GM10847 (cell line): ENCODE measurements around the gene MRPL37.

Source experiments
- POLR2A ChIP-seq: IDR thresholded peaks from 2 replicates; pipeline ENCODE4 v1.6.1; 2011; ENCODE audit not compliant: insufficient read length; ENCODE audit errors: extremely low read depth

The MRPL37 gene

DNA sequence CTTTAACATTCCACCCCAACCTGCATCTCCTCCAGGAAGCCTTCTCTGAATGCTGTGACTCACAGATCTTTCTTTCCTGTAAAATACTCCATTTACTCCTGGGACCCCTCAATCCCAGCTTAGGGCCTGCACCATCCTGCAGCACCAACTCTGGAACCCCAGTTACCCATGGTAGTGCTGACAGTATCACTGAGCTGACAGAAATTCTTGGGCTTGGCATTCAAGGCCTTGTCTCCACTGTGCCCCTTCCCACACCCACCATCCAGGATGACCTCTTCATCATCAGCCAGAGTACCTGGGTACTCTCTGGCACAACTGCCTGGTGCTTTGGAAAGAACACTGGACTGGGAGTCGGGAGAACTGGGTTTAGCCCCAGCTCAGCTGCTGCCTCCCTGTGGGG, 8.4 kb upstream of the MRPL37 start:
- no peak for TF ChIP-seq POLR2A

DNA sequence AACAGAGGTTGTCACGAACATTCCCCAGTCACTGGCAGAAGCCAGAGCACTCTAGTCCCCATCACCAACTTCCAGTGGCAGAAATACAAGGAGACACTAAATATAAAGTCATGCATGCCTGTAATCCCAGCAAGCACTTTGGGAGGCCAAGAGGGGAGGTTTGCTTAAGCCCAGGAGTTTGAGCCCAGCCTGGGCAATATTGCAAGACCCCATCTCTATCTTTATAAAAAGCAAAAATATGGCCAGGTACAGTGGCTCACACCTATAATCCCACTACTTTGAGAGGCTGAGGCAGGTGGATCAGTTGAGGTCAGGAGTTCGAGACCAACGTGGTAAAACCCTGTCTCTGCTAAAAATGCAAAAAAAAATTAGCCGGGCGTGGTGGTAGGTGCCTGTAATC, 6.5 kb upstream of the MRPL37 start:
- TF ChIP-seq POLR2A, result no peak

DNA sequence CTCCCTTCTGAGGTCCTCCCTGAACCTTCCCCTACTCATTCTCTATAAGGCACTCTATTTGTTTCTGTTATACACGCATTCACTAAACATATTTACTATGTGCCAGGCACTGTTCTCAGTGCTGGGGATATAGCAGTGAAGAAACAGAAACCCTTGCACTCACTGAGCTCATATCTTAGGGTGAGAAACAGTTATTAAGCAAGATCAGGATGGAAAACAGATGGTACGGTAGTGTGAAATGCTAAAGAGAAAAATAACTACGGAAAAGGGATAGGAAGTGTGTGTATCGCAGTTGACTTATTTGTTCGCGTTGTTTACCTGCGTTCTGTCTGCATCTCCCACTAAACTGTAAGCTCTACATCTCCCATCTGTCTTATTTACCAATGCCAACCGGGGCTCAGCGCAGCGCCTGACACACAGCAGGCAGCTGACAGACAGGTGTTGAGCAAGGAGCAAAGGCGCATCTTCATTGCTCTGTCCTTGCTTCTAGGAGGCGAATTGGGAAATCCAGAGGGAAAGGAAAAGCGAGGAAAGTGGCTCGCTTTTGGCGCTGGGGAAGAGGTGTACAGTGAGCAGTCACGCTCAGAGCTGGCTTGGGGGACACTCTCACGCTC, 709 bp upstream of the MRPL37 start:
- no peak for TF ChIP-seq POLR2A

DNA sequence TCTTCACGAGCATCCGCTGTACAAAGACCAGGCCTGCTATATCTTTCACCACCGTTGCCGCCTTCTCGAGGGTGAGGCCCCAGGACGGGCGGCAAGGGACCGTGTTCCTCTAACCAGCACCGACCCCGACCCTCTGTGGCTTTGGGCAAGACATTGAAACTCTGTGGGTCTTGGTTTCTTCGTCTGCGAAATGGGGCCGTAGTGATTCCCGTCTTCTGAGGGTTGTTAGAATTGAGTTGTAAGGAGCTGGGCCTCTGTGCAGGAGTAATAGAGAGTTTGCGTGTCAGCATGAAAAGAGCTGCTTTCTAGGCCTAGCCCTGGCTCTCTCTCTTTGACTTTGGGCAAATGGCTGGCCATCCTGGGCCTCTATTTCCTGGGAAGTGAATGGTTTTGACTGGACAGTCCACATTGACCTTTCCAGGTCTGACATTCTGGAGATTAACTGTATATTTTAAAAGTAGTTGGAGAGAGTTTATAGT, 591 bp downstream of the MRPL37 start:
- no peak for TF ChIP-seq POLR2A

DNA sequence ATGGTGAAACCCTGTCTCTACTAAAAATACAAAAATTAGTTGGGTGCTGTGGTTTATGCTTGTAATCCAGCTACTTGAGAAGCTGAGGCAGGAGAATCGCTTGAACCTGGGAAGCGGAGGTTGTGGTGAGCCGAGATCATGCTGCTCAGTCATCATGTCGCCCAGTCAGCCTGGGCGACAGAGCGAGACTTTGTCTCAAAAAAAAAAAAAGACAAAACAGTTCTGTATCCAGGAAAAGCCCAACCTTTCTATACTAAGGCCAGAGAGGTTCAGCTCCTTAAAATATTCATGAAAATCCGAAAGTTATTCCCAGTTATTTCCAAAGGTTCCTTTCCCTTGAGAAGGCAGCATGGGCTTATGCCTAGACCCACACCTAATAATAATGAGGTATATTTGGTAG, 4.2 kb downstream of the MRPL37 start:
- no peak for TF ChIP-seq POLR2A

DNA sequence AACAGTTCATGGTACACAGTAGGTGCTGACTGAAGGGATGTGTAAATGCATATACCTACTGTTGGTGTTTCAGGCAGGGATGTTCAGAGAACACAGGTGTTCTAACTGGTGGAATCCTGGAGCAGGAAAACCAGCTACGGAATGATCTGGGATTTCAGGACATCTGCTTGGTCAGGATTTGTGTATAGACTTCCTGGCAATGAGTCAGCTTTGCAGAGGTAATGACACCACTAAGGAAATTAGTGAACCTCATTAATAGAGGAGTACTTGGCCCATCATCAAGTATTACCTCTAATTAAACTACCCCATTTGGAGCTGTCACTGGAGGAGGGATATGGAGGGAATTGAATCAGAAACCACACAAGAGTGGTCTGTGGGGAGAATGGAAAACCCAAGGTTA, 7.3 kb downstream of the MRPL37 start:
- TF ChIP-seq POLR2A, result no peak

DNA sequence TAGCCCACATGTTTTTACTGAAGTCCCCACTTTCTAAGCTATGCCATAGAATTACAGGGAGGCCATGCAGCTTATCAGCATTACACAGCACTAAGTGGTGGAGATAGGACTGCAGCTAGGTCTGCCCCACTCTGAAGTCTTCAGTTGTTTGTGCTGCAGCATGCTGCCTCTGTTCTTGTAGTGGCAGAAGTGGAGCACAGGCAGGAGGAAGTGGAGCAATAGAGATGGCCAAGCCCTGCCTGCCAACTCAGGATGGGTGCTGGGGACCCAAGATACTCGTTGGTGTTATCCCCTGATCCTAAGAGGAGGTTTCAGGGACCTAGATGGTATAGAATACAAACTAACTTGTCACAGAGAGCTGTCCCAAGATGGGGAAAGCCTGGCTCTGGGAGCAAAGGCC, 12.9 kb downstream of the MRPL37 start:
- TF ChIP-seq POLR2A, result no peak

DNA sequence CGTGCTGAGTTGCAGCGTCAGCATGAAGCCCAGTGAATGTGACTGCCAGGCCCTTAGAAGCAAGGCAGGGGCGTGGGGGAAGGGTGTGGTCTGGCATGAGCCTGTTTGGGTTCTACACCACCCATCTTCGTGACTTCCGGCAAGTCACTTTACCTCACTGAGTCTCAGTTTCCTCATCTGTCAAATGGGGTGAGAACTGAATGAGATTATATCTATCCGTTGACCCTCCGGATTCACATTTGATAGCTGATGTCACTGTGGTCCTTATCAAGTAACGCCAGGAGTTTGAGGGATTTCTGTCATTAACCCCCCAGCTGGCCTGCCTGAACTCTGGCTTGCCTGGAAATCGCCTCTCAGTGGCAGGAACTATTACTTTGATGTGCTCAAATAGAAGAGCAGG, 15.6 kb downstream of the MRPL37 start:
- no peak for TF ChIP-seq POLR2A

DNA sequence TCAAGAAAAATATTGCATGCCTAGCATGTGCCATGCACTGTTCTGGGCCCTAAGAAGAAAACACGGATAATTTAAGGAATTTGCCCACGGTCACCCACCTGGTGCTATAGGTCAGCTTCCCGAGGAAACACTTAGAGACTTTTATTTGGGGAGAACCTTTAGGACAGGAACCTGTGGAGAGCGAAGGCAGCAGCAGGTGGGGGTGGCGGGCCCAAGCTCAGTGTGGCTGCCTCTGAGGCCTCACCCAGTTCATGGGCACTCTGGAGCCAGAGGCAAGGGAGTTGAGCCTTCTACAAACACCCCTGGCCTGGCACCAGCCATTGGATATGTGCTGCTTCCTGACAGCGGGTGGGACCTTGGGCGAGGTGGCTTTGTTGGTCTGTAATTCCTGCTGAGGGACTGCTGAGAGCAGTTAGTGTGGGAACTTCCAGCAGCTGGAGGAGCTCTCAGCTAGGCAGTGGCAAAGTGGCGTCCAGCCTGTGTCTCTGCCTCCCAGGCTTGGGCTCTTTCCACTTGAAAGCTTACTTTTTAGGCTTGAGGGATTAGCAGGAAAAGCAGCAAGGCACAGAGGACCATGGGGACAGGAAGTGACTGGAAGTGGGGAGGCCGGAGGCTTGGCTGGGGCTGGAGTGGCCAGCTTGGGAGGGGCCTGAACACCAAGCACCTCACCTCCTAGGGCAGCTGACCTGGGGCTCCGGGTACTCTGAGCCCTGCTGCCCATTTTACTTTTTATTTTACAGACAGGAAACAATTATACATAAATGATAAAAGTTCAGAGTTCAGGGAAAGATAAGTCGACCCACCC, 19.1 kb downstream of the MRPL37 start:
- no peak for TF ChIP-seq POLR2A

DNA sequence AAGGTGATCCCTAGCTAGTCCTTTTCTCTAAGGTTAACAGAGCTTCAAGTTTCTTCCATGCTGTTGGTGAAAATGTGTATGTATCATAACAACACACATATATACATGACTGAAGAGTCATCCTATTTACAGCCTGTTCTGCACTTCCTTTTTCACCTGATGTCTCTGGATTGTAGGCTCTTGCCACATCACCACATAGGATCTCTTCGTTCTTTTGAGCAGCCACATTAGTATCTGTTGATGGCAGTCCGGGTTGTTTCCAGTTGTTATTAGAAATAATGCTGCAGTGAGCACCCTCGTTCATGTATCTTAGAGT, 19.7 kb downstream of the MRPL37 start:
- TF ChIP-seq POLR2A, result no peak

DNA sequence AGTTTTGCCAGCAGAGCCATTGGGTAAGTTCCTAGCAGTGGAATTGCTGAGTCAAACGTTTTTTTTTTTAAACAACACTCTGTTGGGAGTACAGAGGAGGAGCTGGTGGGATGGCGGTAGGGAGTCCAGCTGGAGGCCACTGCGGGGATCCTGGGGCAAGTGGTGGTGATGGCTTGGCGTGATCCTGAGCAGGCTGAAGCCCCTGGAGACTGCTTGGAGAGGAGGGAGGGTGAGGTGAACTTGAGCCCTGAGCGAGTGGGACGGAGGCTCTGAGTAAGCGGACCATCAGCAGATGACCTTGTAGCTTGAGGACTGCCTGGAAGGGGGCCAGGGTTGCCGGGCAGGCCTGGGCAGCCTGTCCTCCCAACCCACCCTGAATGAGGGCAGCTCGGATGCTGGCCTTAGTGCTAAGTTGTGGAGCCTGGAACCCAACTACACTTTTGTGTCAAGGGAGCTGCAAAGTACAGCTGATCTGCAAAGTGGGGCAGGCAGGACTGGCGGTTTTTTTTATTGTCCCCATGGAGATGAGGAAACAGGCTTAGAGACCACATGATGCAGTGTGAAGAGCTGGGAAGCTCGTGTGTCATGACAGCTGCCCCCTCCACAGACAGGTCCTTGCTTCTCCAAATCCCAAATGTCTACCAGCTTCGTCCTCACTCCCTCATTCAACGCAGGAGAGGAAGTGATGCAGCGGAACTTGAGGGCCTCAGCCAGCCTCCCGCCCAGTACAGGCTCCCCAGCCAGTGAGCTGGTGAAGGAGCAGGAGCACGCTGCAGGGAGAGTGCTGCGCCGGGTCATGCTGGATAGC, 20.2 kb downstream of the MRPL37 start:
- TF ChIP-seq POLR2A, result no peak

DNA sequence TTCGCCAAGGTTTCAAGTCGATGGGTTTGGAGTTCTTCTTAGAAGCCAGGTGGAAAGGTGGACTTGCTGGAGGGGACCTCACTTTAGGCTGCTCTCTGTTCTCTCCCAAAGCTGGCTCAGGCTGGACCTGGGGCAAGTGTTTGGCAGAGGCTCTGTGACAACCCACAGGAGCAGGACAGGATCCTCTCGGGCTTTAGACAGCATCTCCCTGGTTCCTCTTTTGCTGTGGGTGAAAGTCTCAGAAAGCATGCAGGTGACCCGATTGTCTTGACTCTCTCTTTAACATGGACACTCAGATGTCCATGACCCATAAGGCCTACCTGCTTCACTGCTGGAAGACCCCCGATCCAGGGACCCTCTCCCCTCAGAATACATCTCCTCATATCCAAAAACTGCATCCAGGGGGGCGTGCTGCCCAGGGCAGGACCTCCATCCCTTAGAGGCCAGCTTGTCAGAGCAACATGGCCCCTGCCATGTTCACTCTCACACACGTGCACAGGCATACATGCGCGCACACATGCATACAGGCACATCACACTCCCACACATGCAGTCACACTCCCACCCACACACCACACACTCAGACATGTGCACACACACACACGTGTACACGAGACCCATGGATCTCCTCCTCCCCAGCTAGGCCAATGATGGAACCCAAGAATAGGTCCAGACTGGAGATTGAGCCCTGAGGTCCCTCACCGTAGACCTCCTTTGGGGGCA, 21.3 kb downstream of the MRPL37 start:
- no peak for TF ChIP-seq POLR2A

DNA sequence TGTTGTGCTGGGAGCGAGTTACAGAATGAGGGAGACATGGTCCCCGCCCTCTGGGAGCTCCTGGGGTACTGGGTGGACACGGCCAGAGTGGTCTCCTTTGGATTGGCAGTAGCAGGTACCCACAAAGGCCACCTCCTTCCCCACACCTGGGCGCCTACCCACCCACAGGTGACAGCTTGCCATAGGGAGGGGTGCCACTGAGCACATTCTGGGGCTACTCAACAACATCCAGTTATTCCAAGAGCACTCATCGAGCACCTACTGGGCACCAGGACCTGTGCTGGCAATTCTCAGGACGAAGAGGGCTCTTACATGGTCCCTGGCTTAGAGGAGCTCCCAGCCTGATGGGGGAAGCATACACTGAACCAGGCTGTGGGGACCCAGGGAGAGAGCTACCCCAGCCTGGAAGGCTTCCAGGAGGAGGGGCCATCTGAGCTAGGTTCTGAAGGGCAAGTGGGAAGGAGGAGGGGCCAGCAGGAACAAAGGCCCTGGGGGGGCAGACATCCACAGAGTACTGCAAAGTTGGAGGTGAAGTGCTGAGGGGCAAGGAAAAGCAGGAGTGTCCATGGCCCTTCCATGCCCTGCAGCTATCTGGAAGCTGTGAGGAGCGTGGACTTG, 22.0 kb downstream of the MRPL37 start:
- no peak for TF ChIP-seq POLR2A

DNA sequence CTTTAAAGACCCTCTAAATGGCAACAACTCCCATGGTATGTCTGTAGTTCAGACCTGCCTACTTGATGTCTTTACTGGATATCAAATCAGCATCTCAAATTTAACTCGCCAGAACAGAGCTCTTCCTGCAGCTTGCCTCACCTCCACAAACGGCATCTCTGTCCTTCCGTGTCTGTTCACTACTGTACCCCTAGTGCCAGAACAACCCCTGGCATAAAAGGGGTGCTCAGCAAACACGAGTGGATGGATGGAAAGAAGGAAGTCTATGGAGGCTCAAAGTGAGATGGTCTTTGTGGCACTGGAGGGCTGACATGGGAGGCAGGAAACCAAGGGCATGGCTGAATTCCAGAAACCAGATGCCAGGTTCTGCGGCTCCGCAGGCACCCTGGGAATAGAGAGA, 22.7 kb downstream of the MRPL37 start:
- TF ChIP-seq POLR2A, result no peak
